ENCODE data around the gene VEGFA.

The VEGFA gene

GRCh38 chr6:43736844-43737243 is 33.2 kb upstream of the VEGFA start:
- Histone ChIP-seq H2AK5ac (ENCODE audit: low read length) (no peak overlapping the region), H3K27ac (ENCODE audit: low read depth, low read length) (no peak overlapping the region), H2BK120ac (ENCODE audit: low read depth, low read length) (no peak overlapping the region), H4K5ac (ENCODE audit: low read length) (no peak overlapping the region), H3K23ac (ENCODE audit: low read length) (no peak overlapping the region), H3K18ac (ENCODE audit: low read length) (no peak overlapping the region), H3K79me2 (ENCODE audit: control insufficient read depth, insufficient read depth, low read length) (no peaks in the 10 kb centered on the region), H3K4ac (ENCODE audit: low read depth, low read length) (no peak overlapping the region), H3K4me2 (ENCODE audit: low read length) (no peak overlapping the region), H3K56ac (ENCODE audit: low read length) (no peak overlapping the region), H3K4me1 (ENCODE audit: control insufficient read depth, low read depth, low read length) (no peaks in the 10 kb centered on the region), H3K79me1 (ENCODE audit: low read length) (no peaks in the 10 kb centered on the region), H3K9ac (ENCODE audit: low read length) (no peak overlapping the region), H2BK5ac (ENCODE audit: low read length) (no peak overlapping the region), H3K36me3 (ENCODE audit: control insufficient read depth, insufficient read depth, low read length) (no peaks in the 10 kb centered on the region), H3K4me3 (ENCODE audit: low read length) (no peak overlapping the region), H3K27me3 (ENCODE audit: insufficient read depth, low read length, poor library complexity) (no peaks in the 10 kb centered on the region), H4K8ac (ENCODE audit: low read depth, low read length) (no peak overlapping the region), H2BK15ac (replicated peaks; ENCODE audit: low read depth) (no peak overlapping the region)
- no peak for DNase-seq
- no CpG with 5 or more reads among the region's 2 CpGs for WGBS (ENCODE audit: extremely low coverage, insufficient coverage, low lambda C conversion rate)

GRCh38 chr6:43737272-43738081 is 32.5 kb upstream of the VEGFA start:
- no peak overlapping the region for H3K18ac ChIP-seq (ENCODE audit: low read length)
- no CpG with 5 or more reads among the region's 15 CpGs for WGBS (ENCODE audit: extremely low coverage, insufficient coverage, low lambda C conversion rate)
- peak; percentile 41 for DNase-seq

GRCh38 chr6:43738267-43738676 is 31.7 kb upstream of the VEGFA start:
- H3K27me3 ChIP-seq (ENCODE audit: insufficient read depth, low read length, poor library complexity): no peaks in the 10 kb centered on the region
- H2BK120ac ChIP-seq (ENCODE audit: low read depth, low read length): no peak overlapping the region
- H2AK5ac ChIP-seq (ENCODE audit: low read length): peak overlapping the region; percentile 70
- no peaks in the 10 kb centered on the region for H3K79me1 ChIP-seq (ENCODE audit: low read length)
- H2BK15ac ChIP-seq (replicated peaks; ENCODE audit: low read depth): no peak overlapping the region
- no CpG with 5 or more reads among the region's 3 CpGs for WGBS (ENCODE audit: extremely low coverage, insufficient coverage, low lambda C conversion rate)
- H3K27ac ChIP-seq (ENCODE audit: low read depth, low read length): no peak overlapping the region
- H3K79me2 ChIP-seq (ENCODE audit: control insufficient read depth, insufficient read depth, low read length): no peaks in the 10 kb centered on the region
- no peak overlapping the region for H3K4me2 ChIP-seq (ENCODE audit: low read length)
- no peak overlapping the region for H3K23ac ChIP-seq (ENCODE audit: low read length)
- no peaks in the 10 kb centered on the region for H3K4me1 ChIP-seq (ENCODE audit: control insufficient read depth, low read depth, low read length)
- no peak overlapping the region for H3K4ac ChIP-seq (ENCODE audit: low read depth, low read length)
- H3K56ac ChIP-seq (ENCODE audit: low read length): no peak overlapping the region
- H2BK5ac ChIP-seq (ENCODE audit: low read length): no peak overlapping the region
- DNase-seq: no peak
- H4K5ac ChIP-seq (ENCODE audit: low read length): no peak overlapping the region
- H3K36me3 ChIP-seq (ENCODE audit: control insufficient read depth, insufficient read depth, low read length): no peaks in the 10 kb centered on the region
- no peak overlapping the region for H3K4me3 ChIP-seq (ENCODE audit: low read length)
- H3K18ac ChIP-seq (ENCODE audit: low read length): no peak overlapping the region
- no peak overlapping the region for H4K8ac ChIP-seq (ENCODE audit: low read depth, low read length)
- no peak overlapping the region for H3K9ac ChIP-seq (ENCODE audit: low read length)

More at GRCh38 chr6:43737272-43738081, 32.5 kb upstream of the VEGFA start:
- Histone ChIP-seq H3K27ac (ENCODE audit: low read depth, low read length) (no peak overlapping the region), H3K4me1 (ENCODE audit: control insufficient read depth, low read depth, low read length) (no peaks in the 10 kb centered on the region), H2AK5ac (ENCODE audit: low read length) (no peak overlapping the region), H3K4me3 (ENCODE audit: low read length) (no peak overlapping the region), H2BK15ac (replicated peaks; ENCODE audit: low read depth) (no peak overlapping the region), H3K79me1 (ENCODE audit: low read length) (no peaks in the 10 kb centered on the region), H3K23ac (ENCODE audit: low read length) (no peak overlapping the region), H3K9ac (ENCODE audit: low read length) (no peak overlapping the region), H3K36me3 (ENCODE audit: control insufficient read depth, insufficient read depth, low read length) (no peaks in the 10 kb centered on the region), H4K5ac (ENCODE audit: low read length) (no peak overlapping the region), H4K8ac (ENCODE audit: low read depth, low read length) (no peak overlapping the region), H2BK120ac (ENCODE audit: low read depth, low read length) (no peak overlapping the region), H3K27me3 (ENCODE audit: insufficient read depth, low read length, poor library complexity) (no peaks in the 10 kb centered on the region), H3K79me2 (ENCODE audit: control insufficient read depth, insufficient read depth, low read length) (no peaks in the 10 kb centered on the region), H3K4me2 (ENCODE audit: low read length) (no peak overlapping the region), H3K4ac (ENCODE audit: low read depth, low read length) (no peak overlapping the region), H2BK5ac (ENCODE audit: low read length) (no peak overlapping the region), H3K56ac (ENCODE audit: low read length) (peak overlapping the region; percentile 36)

- H2AK5ac ChIP-seq (ENCODE audit: low read length): no peak overlapping the region
- no peak overlapping the region for H2BK5ac ChIP-seq (ENCODE audit: low read length)
- H3K23ac ChIP-seq (ENCODE audit: low read length): no peak overlapping the region
- H3K4ac ChIP-seq (ENCODE audit: low read depth, low read length): no peak overlapping the region
- no peak overlapping the region for H3K4me2 ChIP-seq (ENCODE audit: low read length)
- H3K79me1 ChIP-seq (ENCODE audit: low read length): no peaks in the 10 kb centered on the region
- H2BK15ac ChIP-seq (replicated peaks; ENCODE audit: low read depth): no peak overlapping the region
- no peaks in the 10 kb centered on the region for H3K4me1 ChIP-seq (ENCODE audit: control insufficient read depth, low read depth, low read length)
- DNase-seq: no peak
- no peak overlapping the region for H2BK120ac ChIP-seq (ENCODE audit: low read depth, low read length)
- no CpG with 5 or more reads among the region's 11 CpGs for WGBS (ENCODE audit: extremely low coverage, insufficient coverage, low lambda C conversion rate)
- H3K9ac ChIP-seq (ENCODE audit: low read length): no peak overlapping the region
- H3K36me3 ChIP-seq (ENCODE audit: control insufficient read depth, insufficient read depth, low read length): no peaks in the 10 kb centered on the region
- H3K27ac ChIP-seq (ENCODE audit: low read depth, low read length): no peak overlapping the region
- no peak overlapping the region for H3K18ac ChIP-seq (ENCODE audit: low read length)
- H3K27me3 ChIP-seq (ENCODE audit: insufficient read depth, low read length, poor library complexity): no peaks in the 10 kb centered on the region
- H4K5ac ChIP-seq (ENCODE audit: low read length): no peak overlapping the region
- no peak overlapping the region for H3K4me3 ChIP-seq (ENCODE audit: low read length)
- no peak overlapping the region for H3K56ac ChIP-seq (ENCODE audit: low read length)
- no peaks in the 10 kb centered on the region for H3K79me2 ChIP-seq (ENCODE audit: control insufficient read depth, insufficient read depth, low read length)
- H4K8ac ChIP-seq (ENCODE audit: low read depth, low read length): no peak overlapping the region
Measured at GRCh38 chr6:43738877-43739641, 31.0 kb upstream of the VEGFA start.

GRCh38 chr6:43739642-43740091 is 30.3 kb upstream of the VEGFA start:
- no peak overlapping the region for H2BK5ac ChIP-seq (ENCODE audit: low read length)
- H3K4me3 ChIP-seq (ENCODE audit: low read length): no peak overlapping the region
- DNase-seq: peak; percentile 72
- H3K23ac ChIP-seq (ENCODE audit: low read length): no peak overlapping the region
- no peaks in the 10 kb centered on the region for H3K27me3 ChIP-seq (ENCODE audit: insufficient read depth, low read length, poor library complexity)
- H3K79me1 ChIP-seq (ENCODE audit: low read length): no peaks in the 10 kb centered on the region
- H2BK120ac ChIP-seq (ENCODE audit: low read depth, low read length): no peak overlapping the region
- H3K36me3 ChIP-seq (ENCODE audit: control insufficient read depth, insufficient read depth, low read length): no peaks in the 10 kb centered on the region
- no peak overlapping the region for H4K8ac ChIP-seq (ENCODE audit: low read depth, low read length)
- H2AK5ac ChIP-seq (ENCODE audit: low read length): no peak overlapping the region
- no peaks in the 10 kb centered on the region for H3K79me2 ChIP-seq (ENCODE audit: control insufficient read depth, insufficient read depth, low read length)
- H4K5ac ChIP-seq (ENCODE audit: low read length): no peak overlapping the region
- H3K4ac ChIP-seq (ENCODE audit: low read depth, low read length): no peak overlapping the region
- H2BK15ac ChIP-seq (replicated peaks; ENCODE audit: low read depth): no peak overlapping the region
- H3K4me2 ChIP-seq (ENCODE audit: low read length): no peak overlapping the region
- H3K9ac ChIP-seq (ENCODE audit: low read length): no peak overlapping the region
- H3K4me1 ChIP-seq (ENCODE audit: control insufficient read depth, low read depth, low read length): peaks cover 3% of the 10 kb centered on the region
- no peak overlapping the region for H3K56ac ChIP-seq (ENCODE audit: low read length)
- H3K18ac ChIP-seq (ENCODE audit: low read length): no peak overlapping the region
- no CpG with 5 or more reads among the region's 4 CpGs for WGBS (ENCODE audit: extremely low coverage, insufficient coverage, low lambda C conversion rate)
- H3K27ac ChIP-seq (ENCODE audit: low read depth, low read length): no peak overlapping the region

Data from mesendoderm (in vitro differentiated cells).